ENCODE data around the gene ACCSL.

Gene ACCSL

GRCh38 chr11:44090539-44090938 lies 42.8 kb downstream of the ACCSL start:
- Mint-ChIP-seq H3K9me3 (peaks cover 2% of the 10 kb centered on the region), H3K4me1 (ENCODE audit: low read depth) (peaks cover 14% of the 10 kb centered on the region), H3K36me3 (ENCODE audit: low read depth) (peaks cover 7% of the 10 kb centered on the region), H3K27me3 (no peaks in the 10 kb centered on the region), H3K4me3 (no peak overlapping the region), H3K27ac (no peak overlapping the region)

- no peak overlapping the region for H3K27ac Mint-ChIP-seq
- no peaks in the 10 kb centered on the region for H3K9me3 Mint-ChIP-seq
- no peaks in the 10 kb centered on the region for H3K27me3 Mint-ChIP-seq
- H3K4me1 Mint-ChIP-seq (ENCODE audit: low read depth) = peaks cover 27% of the 10 kb centered on the region
- H3K36me3 Mint-ChIP-seq (ENCODE audit: low read depth) = peaks cover under 1% of the 10 kb centered on the region
- no peak overlapping the region for H3K4me3 Mint-ChIP-seq
Observed at GRCh38 chr11:44094260-44094868, 46.6 kb downstream of the ACCSL start.

- Mint-ChIP-seq H3K27ac (peak within 1 kb of the TSS; percentile 21), H3K4me3 (peak within 1 kb of the TSS; percentile 84), H3K27me3 (no peaks in the 10 kb centered on the region)
Observed at GRCh38 chr11:44095506-44096359, 48.0 kb downstream of the ACCSL start, which contains the start of gene EXT2. Gene EXT2 (plus strand): TSS chr11:44095678. CDS start chr11:44107713, 12,035 bp downstream.

GRCh38 chr11:44096360-44097185 lies 48.8 kb downstream of the ACCSL start:
- Mint-ChIP-seq H3K27ac (peak overlapping the region; percentile 21), H3K4me1 (ENCODE audit: low read depth) (peaks cover 27% of the 10 kb centered on the region), H3K27me3 (no peaks in the 10 kb centered on the region)

More at GRCh38 chr11:44095506-44096359, 48.0 kb downstream of the ACCSL start, which contains the start of gene EXT2:
- no peaks in the 10 kb centered on the region for H3K9me3 Mint-ChIP-seq
- H3K36me3 Mint-ChIP-seq (ENCODE audit: low read depth) = peaks cover 11% of the 10 kb centered on the region
- H3K4me1 Mint-ChIP-seq (ENCODE audit: low read depth) = peaks cover 27% of the 10 kb centered on the region

GRCh38 chr11:44097821-44098220 lies 50.0 kb downstream of the ACCSL start:
- H3K9me3 Mint-ChIP-seq = no peaks in the 10 kb centered on the region
- H3K4me3 Mint-ChIP-seq = no peak overlapping the region
- peaks cover 11% of the 10 kb centered on the region for H3K36me3 Mint-ChIP-seq (ENCODE audit: low read depth)
- no peak overlapping the region for H3K27ac Mint-ChIP-seq
- peaks cover 33% of the 10 kb centered on the region for H3K4me1 Mint-ChIP-seq (ENCODE audit: low read depth)
- H3K27me3 Mint-ChIP-seq = no peaks in the 10 kb centered on the region

More at GRCh38 chr11:44096360-44097185, 48.8 kb downstream of the ACCSL start:
- H3K9me3 Mint-ChIP-seq = no peaks in the 10 kb centered on the region
- peaks cover 11% of the 10 kb centered on the region for H3K36me3 Mint-ChIP-seq (ENCODE audit: low read depth)
- peak overlapping the region; percentile 84 for H3K4me3 Mint-ChIP-seq

GRCh38 chr11:44101098-44101497 lies 53.3 kb downstream of the ACCSL start:
- H3K4me1 Mint-ChIP-seq (ENCODE audit: low read depth) = peaks cover 37% of the 10 kb centered on the region
- no peak overlapping the region for H3K27ac Mint-ChIP-seq
- no peaks in the 10 kb centered on the region for H3K27me3 Mint-ChIP-seq
- H3K9me3 Mint-ChIP-seq = no peaks in the 10 kb centered on the region
- no peak overlapping the region for H3K4me3 Mint-ChIP-seq
- H3K36me3 Mint-ChIP-seq (ENCODE audit: low read depth) = peaks cover 19% of the 10 kb centered on the region

- no peaks in the 10 kb centered on the region for H3K27me3 Mint-ChIP-seq
- H3K36me3 Mint-ChIP-seq (ENCODE audit: low read depth) = peaks cover 25% of the 10 kb centered on the region
- no peaks in the 10 kb centered on the region for H3K9me3 Mint-ChIP-seq
- H3K4me1 Mint-ChIP-seq (ENCODE audit: low read depth) = peaks cover 24% of the 10 kb centered on the region
- peak overlapping the region; percentile 75 for H3K27ac Mint-ChIP-seq
- H3K4me3 Mint-ChIP-seq = no peak overlapping the region
Observed at GRCh38 chr11:44104481-44105294, 56.9 kb downstream of the ACCSL start.

GRCh38 chr11:44108260-44108659 lies 60.5 kb downstream of the ACCSL start:
- Mint-ChIP-seq H3K9me3 (no peaks in the 10 kb centered on the region), H3K36me3 (ENCODE audit: low read depth) (peaks cover 31% of the 10 kb centered on the region), H3K4me1 (ENCODE audit: low read depth) (peaks cover 21% of the 10 kb centered on the region), H3K4me3 (no peak overlapping the region), H3K27ac (no peak overlapping the region), H3K27me3 (no peaks in the 10 kb centered on the region)

All from stimulated activated naive CD8-positive, alpha-beta T cell treated with anti-CD3 and anti-CD28 coated beads, Interleukin-15, Interleukin-2, amounts not matched to agents 100 ng/mL and 50 ng/mL, for 24 hours (primary cell).